Liver (tissue), 9 donors: ENCODE measurements around the gene TFF1. TPM values are rescaled to one million over a fixed set of nuclear protein-coding genes. Genes with fewer than 3 reads are reported as not detected.

Source experiments
- DNase-seq: peaks from one replicate; pipeline ENCODE4 v3.0.0-alpha.2; 2017; ENCODE audit warnings: low spot score
- H3K27ac ChIP-seq, 2 donors: one replicate each; pipeline ENCODE4 v1.7.0; 2013; ENCODE audit warnings: inconsistent platforms in 2 of 2, low read length in 2 of 2, control low read depth in 1 of 2, low read depth in 1 of 2, mild to moderate bottlenecking in 1 of 2
- H3K27me3 ChIP-seq, 4 donors: one replicate each; pipeline versions ENCODE4 v1.6.1 to v1.7.0; 2013; ENCODE audit warnings: low read length in 3 of 4, inconsistent platforms in 1 of 4, mild to moderate bottlenecking in 1 of 4, moderate library complexity in 1 of 4; ENCODE audit not compliant: control insufficient read depth in 4 of 4, insufficient read depth in 4 of 4
- H3K36me3 ChIP-seq, 4 donors: one replicate each; pipeline versions ENCODE4 v1.6.1 to v1.7.0; 2013; ENCODE audit warnings: low read length in 3 of 4, mild to moderate bottlenecking in 3 of 4, low read depth in 1 of 4, moderate library complexity in 1 of 4; ENCODE audit not compliant: control insufficient read depth in 4 of 4, insufficient read depth in 3 of 4
- H3K4me1 ChIP-seq, 4 donors: one replicate each; pipeline versions ENCODE4 v1.6.1 to v1.7.0; 2013; ENCODE audit warnings: low read length in 3 of 4, mild to moderate bottlenecking in 3 of 4, moderate library complexity in 1 of 4; ENCODE audit not compliant: control insufficient read depth in 4 of 4, insufficient read depth in 4 of 4
- H3K4me3 ChIP-seq, 3 donors: one replicate each; pipeline versions ENCODE4 v1.6.1 to v1.7.0; 2013; ENCODE audit warnings: low read length in 3 of 3, control low read depth in 1 of 3, low read depth in 1 of 3, mild to moderate bottlenecking in 1 of 3
- H3K9ac ChIP-seq, 2 donors: one replicate each; pipeline ENCODE4 v1.7.0; 2013; ENCODE audit warnings: low read length in 2 of 2, mild to moderate bottlenecking in 2 of 2, moderate library complexity in 2 of 2, control low read depth in 1 of 2, low read depth in 1 of 2
- H3K9me3 ChIP-seq, 4 donors: one replicate each; pipeline versions ENCODE4 v1.6.1 to v1.7.0; 2013; ENCODE audit warnings: low read length in 3 of 4; ENCODE audit not compliant: control insufficient read depth in 4 of 4
- EGR1 ChIP-seq, 2 donors: IDR thresholded peaks; 2 replicates each; pipeline ENCODE4 v1.6.1; 2016 to 2018; ENCODE audit warnings: antibody characterized with exemption in 2 of 2, low read depth in 2 of 2
- FOXA1 ChIP-seq: IDR thresholded peaks from 2 replicates; pipeline ENCODE4 v1.6.1; 2016; ENCODE audit warnings: antibody characterized with exemption
- GABPA ChIP-seq, 2 donors: IDR thresholded peaks in 1 of 2; conservative IDR thresholded peaks in 1 of 2; 2 replicates each; pipeline ENCODE4 v1.6.1; 2016; ENCODE audit warnings: antibody characterized with exemption in 2 of 2, mild to moderate bottlenecking in 1 of 2, moderate library complexity in 1 of 2
- HNF4A ChIP-seq, 2 donors: conservative IDR thresholded peaks; 2 replicates each; pipeline ENCODE4 v1.6.1; 2016; ENCODE audit warnings: antibody characterized with exemption in 2 of 2, mild to moderate bottlenecking in 2 of 2
- HNF4G ChIP-seq: IDR thresholded peaks from 2 replicates; pipeline ENCODE4 v1.6.1; 2016; ENCODE audit warnings: antibody characterized with exemption
- MAX ChIP-seq: IDR thresholded peaks from 2 replicates; pipeline ENCODE4 v1.6.1; 2016; ENCODE audit warnings: antibody characterized with exemption
- NR2F2 ChIP-seq: IDR thresholded peaks from 2 replicates; pipeline ENCODE4 v1.6.1; 2016; ENCODE audit warnings: antibody characterized with exemption
- RAD21 ChIP-seq, 2 donors: IDR thresholded peaks; 2 replicates each; pipeline ENCODE4 v1.6.1; 2016; ENCODE audit warnings: antibody characterized with exemption in 2 of 2, mild to moderate bottlenecking in 2 of 2
- RXRA ChIP-seq, 2 donors: IDR thresholded peaks; 2 replicates each; pipeline ENCODE4 v1.6.1; 2017 to 2018; ENCODE audit warnings: antibody characterized with exemption in 2 of 2, mild to moderate bottlenecking in 1 of 2
- SP1 ChIP-seq: IDR thresholded peaks from 2 replicates; pipeline ENCODE4 v1.6.1; 2018; ENCODE audit warnings: antibody characterized with exemption, mild to moderate bottlenecking
- TAF1 ChIP-seq: conservative IDR thresholded peaks from 2 replicates; pipeline ENCODE4 v1.6.1; 2016; ENCODE audit warnings: antibody characterized with exemption, mild to moderate bottlenecking
- WGBS: extraction: QIAGEN DNeasy Blood & Tissue Kit; methylation state at CpG from one replicate; pipeline ENCODE4 v1.1.7; 2013; 5-methylcytosine and 5-hydroxymethylcytosine counted together
- polyA plus RNA-seq, 2 donors: library from polyadenylated mRNA; stranded (reverse) in 1 of 2; unstranded in 1 of 2; fragments of 200-250 nt in 1 of 2; fragments of >200 nt in 1 of 2; fragmentation: Nextera tagmentation in 1 of 2; extraction: Ambion mirVana in 1 of 2; gene quantifications; one replicate each; pipeline versions ENCODE4 v1.2.1 to v1.2.3, GENCODE V29; 2013 to 2015
- total RNA-seq, 2 donors: library from RNA; depleted of rRNA; stranded (reverse); fragments of >200 nt; gene quantifications; one replicate each; pipeline ENCODE4 v1.2.3, GENCODE V29; 2014
- TF ChIP-seq, protein P1 (sequence below): fragments of 150-350 bp; IDR thresholded peaks from 2 replicates; pipeline ENCODE4 v1.5.1; 2017; ENCODE audit warnings: improper control_type of control experiment, low read depth, low read length; ENCODE audit not compliant: missing input control
- TF ChIP-seq, protein P2 (sequence below): IDR thresholded peaks from 2 replicates; pipeline ENCODE4 v1.6.1; 2016; ENCODE audit warnings: antibody characterized with exemption, mild to moderate bottlenecking
- TF ChIP-seq, protein P3 (sequence below): IDR thresholded peaks from 2 replicates; pipeline ENCODE4 v1.6.1; 2016; ENCODE audit warnings: antibody characterized with exemption
- TF ChIP-seq, protein P4 (sequence below): IDR thresholded peaks from 2 replicates; pipeline ENCODE4 v1.6.1; 2016; ENCODE audit warnings: antibody characterized with exemption
- donor health status: healthy.
- donor health status: healthy.
- donor health status: healthy.
- donor health status: healthy.
- donor health status: healthy.

The TFF1 gene
- total and polyA plus RNA-seq, 4 donors: not detected

DNA sequence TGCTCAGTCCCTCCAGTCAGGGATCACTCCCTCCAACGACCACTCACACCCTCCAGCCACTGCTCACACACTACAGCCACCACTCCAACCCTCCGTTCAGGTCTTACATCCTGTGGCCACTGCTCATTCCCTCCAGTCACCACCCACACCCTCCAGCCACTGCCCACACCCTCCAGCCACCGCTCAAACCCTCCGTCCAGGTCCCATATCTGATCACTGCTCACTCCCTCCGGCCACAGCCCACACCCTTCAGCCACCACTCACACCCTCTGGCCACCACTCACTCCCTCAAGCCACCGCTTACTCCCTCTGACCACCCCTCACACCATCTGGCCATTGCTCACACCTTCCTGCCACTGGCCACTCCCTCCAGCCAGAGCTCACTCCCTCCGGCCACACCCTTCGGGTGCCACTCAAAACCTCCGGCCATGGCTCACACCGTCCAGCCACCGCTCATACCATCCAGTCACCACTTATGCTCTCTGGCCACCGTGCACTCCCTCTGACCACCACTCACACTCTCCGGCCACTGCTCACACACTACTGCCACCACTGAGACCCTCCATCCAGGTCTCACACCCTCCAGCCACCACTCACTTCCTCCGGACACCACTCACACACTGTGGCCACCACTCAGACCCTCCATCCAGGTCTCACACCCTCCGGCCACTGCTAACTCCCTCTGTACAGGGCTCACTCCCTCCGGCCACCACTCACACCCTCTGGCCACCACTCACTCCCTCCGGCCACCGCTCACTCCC is 4.7 kb upstream of the TFF1 start:
- 86% methylated on average over 18 of the region's 18 CpGs for WGBS
- no peaks in the 10 kb centered on the region for H3K4me1 ChIP-seq
- no peaks in the 10 kb centered on the region for H3K36me3 ChIP-seq
- H3K9me3 ChIP-seq: no peaks in the 10 kb centered on the region
- no peak overlapping the region for H3K9ac ChIP-seq
- peaks cover 0 to 5% (median 1%) of the 10 kb centered on the region in 4 donors for H3K27me3 ChIP-seq
- DNase-seq: no peak
- no peak overlapping the region for H3K27ac ChIP-seq
- H3K4me3 ChIP-seq: no peak overlapping the region
- TF ChIP-seq NR2F2: no peak
- no peak for TF ChIP-seq RAD21 (IDR thresholded peaks at IDR 0.05)
- TF ChIP-seq EGR1 (IDR thresholded peaks at IDR 0.05; ENCODE audit: low read depth in 2 of 2): no peak
- TF ChIP-seq HNF4G: no peak
- TF ChIP-seq, protein P1, sequence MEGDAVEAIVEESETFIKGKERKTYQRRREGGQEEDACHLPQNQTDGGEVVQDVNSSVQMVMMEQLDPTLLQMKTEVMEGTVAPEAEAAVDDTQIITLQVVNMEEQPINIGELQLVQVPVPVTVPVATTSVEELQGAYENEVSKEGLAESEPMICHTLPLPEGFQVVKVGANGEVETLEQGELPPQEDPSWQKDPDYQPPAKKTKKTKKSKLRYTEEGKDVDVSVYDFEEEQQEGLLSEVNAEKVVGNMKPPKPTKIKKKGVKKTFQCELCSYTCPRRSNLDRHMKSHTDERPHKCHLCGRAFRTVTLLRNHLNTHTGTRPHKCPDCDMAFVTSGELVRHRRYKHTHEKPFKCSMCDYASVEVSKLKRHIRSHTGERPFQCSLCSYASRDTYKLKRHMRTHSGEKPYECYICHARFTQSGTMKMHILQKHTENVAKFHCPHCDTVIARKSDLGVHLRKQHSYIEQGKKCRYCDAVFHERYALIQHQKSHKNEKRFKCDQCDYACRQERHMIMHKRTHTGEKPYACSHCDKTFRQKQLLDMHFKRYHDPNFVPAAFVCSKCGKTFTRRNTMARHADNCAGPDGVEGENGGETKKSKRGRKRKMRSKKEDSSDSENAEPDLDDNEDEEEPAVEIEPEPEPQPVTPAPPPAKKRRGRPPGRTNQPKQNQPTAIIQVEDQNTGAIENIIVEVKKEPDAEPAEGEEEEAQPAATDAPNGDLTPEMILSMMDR: no peak
- TF ChIP-seq, protein P2, sequence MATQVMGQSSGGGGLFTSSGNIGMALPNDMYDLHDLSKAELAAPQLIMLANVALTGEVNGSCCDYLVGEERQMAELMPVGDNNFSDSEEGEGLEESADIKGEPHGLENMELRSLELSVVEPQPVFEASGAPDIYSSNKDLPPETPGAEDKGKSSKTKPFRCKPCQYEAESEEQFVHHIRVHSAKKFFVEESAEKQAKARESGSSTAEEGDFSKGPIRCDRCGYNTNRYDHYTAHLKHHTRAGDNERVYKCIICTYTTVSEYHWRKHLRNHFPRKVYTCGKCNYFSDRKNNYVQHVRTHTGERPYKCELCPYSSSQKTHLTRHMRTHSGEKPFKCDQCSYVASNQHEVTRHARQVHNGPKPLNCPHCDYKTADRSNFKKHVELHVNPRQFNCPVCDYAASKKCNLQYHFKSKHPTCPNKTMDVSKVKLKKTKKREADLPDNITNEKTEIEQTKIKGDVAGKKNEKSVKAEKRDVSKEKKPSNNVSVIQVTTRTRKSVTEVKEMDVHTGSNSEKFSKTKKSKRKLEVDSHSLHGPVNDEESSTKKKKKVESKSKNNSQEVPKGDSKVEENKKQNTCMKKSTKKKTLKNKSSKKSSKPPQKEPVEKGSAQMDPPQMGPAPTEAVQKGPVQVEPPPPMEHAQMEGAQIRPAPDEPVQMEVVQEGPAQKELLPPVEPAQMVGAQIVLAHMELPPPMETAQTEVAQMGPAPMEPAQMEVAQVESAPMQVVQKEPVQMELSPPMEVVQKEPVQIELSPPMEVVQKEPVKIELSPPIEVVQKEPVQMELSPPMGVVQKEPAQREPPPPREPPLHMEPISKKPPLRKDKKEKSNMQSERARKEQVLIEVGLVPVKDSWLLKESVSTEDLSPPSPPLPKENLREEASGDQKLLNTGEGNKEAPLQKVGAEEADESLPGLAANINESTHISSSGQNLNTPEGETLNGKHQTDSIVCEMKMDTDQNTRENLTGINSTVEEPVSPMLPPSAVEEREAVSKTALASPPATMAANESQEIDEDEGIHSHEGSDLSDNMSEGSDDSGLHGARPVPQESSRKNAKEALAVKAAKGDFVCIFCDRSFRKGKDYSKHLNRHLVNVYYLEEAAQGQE: no peak
- TF ChIP-seq, protein P3, sequence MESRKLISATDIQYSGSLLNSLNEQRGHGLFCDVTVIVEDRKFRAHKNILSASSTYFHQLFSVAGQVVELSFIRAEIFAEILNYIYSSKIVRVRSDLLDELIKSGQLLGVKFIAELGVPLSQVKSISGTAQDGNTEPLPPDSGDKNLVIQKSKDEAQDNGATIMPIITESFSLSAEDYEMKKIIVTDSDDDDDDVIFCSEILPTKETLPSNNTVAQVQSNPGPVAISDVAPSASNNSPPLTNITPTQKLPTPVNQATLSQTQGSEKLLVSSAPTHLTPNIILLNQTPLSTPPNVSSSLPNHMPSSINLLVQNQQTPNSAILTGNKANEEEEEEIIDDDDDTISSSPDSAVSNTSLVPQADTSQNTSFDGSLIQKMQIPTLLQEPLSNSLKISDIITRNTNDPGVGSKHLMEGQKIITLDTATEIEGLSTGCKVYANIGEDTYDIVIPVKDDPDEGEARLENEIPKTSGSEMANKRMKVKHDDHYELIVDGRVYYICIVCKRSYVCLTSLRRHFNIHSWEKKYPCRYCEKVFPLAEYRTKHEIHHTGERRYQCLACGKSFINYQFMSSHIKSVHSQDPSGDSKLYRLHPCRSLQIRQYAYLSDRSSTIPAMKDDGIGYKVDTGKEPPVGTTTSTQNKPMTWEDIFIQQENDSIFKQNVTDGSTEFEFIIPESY: no peak
- TF ChIP-seq RXRA (IDR thresholded peaks at IDR 0.05): no peak
- no peak for TF ChIP-seq HNF4A (conservative IDR thresholded peaks at IDR 0.05)
- no peak for TF ChIP-seq GABPA (IDR thresholded peaks at IDR 0.05 in 1 of 2, conservative IDR thresholded peaks at IDR 0.05 in 1 of 2)
- TF ChIP-seq, protein P4, sequence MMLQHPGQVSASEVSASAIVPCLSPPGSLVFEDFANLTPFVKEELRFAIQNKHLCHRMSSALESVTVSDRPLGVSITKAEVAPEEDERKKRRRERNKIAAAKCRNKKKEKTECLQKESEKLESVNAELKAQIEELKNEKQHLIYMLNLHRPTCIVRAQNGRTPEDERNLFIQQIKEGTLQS: no peak

GRCh38 chr21:42369821-42370220 is 3.5 kb upstream of the TFF1 start:
- 73% methylated on average over 16 of the region's 16 CpGs for WGBS
- no peak overlapping the region for H3K4me3 ChIP-seq
- no peak overlapping the region for H3K9ac ChIP-seq
- no peaks in the 10 kb centered on the region for H3K36me3 ChIP-seq
- H3K27me3 ChIP-seq: peaks cover 0 to 5% (median 1%) of the 10 kb centered on the region in 4 donors
- no peak for DNase-seq
- no peaks in the 10 kb centered on the region for H3K9me3 ChIP-seq
- no peak overlapping the region for H3K27ac ChIP-seq
- no peaks in the 10 kb centered on the region for H3K4me1 ChIP-seq
- TF ChIP-seq SP1 (no peak), HNF4A (conservative IDR thresholded peaks at IDR 0.05) (no peak), TAF1 (no peak), MAX (no peak), NR2F2 (no peak), EGR1 (IDR thresholded peaks at IDR 0.05; ENCODE audit: low read depth in 2 of 2) (no peak), GABPA (IDR thresholded peaks at IDR 0.05 in 1 of 2, conservative IDR thresholded peaks at IDR 0.05 in 1 of 2) (no peak), FOXA1 (no peak), RXRA (IDR thresholded peaks at IDR 0.05) (no peak)
- TF ChIP-seq, protein P2: no peak
- TF ChIP-seq, protein P4: no peak
- TF ChIP-seq, protein P1: no peak
